Trophoblast cell (in vitro differentiated cells and primary cell): ENCODE measurements around the gene G0S2.

Experiments used
- DNase-seq, 2 donors: peaks; one replicate each; pipeline ENCODE4 v3.0.0-alpha.2; 2016
- H2AFZ ChIP-seq: 2 replicates; pipeline ENCODE4 v1.6.1; 2013; ENCODE audit warnings: low read length, moderate library complexity, mild to moderate bottlenecking; ENCODE audit not compliant: insufficient read depth, poor library complexity
- H2AK5ac ChIP-seq: 2 replicates; pipeline ENCODE4 v1.6.1; 2013; ENCODE audit warnings: mild to moderate bottlenecking, low read length
- H2BK120ac ChIP-seq: 2 replicates; pipeline ENCODE4 v1.6.1; 2013; ENCODE audit warnings: low read length, mild to moderate bottlenecking, moderate library complexity; ENCODE audit not compliant: insufficient read depth, poor library complexity
- H2BK12ac ChIP-seq: 2 replicates; pipeline ENCODE4 v1.6.1; 2013; ENCODE audit warnings: mild to moderate bottlenecking, low read length, moderate library complexity
- H2BK5ac ChIP-seq: 2 replicates; pipeline ENCODE4 v1.6.1; 2013; ENCODE audit warnings: low read length, low read depth, moderate library complexity, mild to moderate bottlenecking; ENCODE audit not compliant: poor library complexity
- H3K14ac ChIP-seq: 2 replicates; pipeline ENCODE4 v1.6.1; 2013; ENCODE audit warnings: mild to moderate bottlenecking, low read length
- H3K18ac ChIP-seq: 2 replicates; pipeline ENCODE4 v1.6.1; 2013; ENCODE audit warnings: mild to moderate bottlenecking, low read length
- H3K23ac ChIP-seq: 2 replicates; pipeline ENCODE4 v1.6.1; 2013; ENCODE audit warnings: low read length
- H3K27ac ChIP-seq: 2 replicates; pipeline ENCODE4 v1.5.1; 2013; ENCODE audit warnings: low read depth, mild to moderate bottlenecking, inconsistent platforms, low read length, moderate library complexity
- H3K27me3 ChIP-seq: 2 replicates; pipeline ENCODE4 v1.6.1; 2013; ENCODE audit warnings: inconsistent platforms, mild to moderate bottlenecking, low read length, moderate library complexity; ENCODE audit not compliant: insufficient read depth
- H3K36me3 ChIP-seq, 2 experiments: 1 replicate in 1 of 2; 2 replicates in 1 of 2; pipeline ENCODE4 v1.6.1; 2013; ENCODE audit warnings: low read length in 2 of 2, mild to moderate bottlenecking in 2 of 2, moderate library complexity in 1 of 2; ENCODE audit not compliant: insufficient read depth in 2 of 2, control insufficient read depth in 1 of 2
- H3K4ac ChIP-seq: 2 replicates; pipeline ENCODE4 v1.6.1; 2013; ENCODE audit warnings: low read depth, mild to moderate bottlenecking, low read length, moderate library complexity
- H3K4me1 ChIP-seq, 2 experiments: 1 replicate in 1 of 2; 2 replicates in 1 of 2; pipeline ENCODE4 v1.6.1; 2013; ENCODE audit warnings: low read length in 2 of 2, mild to moderate bottlenecking in 2 of 2, moderate library complexity in 1 of 2; ENCODE audit not compliant: insufficient read depth in 2 of 2, control insufficient read depth in 1 of 2
- H3K4me2 ChIP-seq: 2 replicates; pipeline ENCODE4 v1.6.1; 2013; ENCODE audit warnings: inconsistent platforms, mild to moderate bottlenecking, low read length, moderate library complexity
- H3K4me3 ChIP-seq: 2 replicates; pipeline ENCODE4 v1.5.1; 2013; ENCODE audit warnings: mild to moderate bottlenecking, low read depth, low read length, inconsistent platforms
- H3K79me1 ChIP-seq: one replicate; pipeline ENCODE4 v1.6.1; 2013; ENCODE audit warnings: low read length
- H3K79me2 ChIP-seq: 2 replicates; pipeline ENCODE4 v1.6.1; 2013; ENCODE audit warnings: low read length, mild to moderate bottlenecking; ENCODE audit not compliant: control insufficient read depth, insufficient read depth, poor library complexity
- H3K9ac ChIP-seq: 2 replicates; pipeline ENCODE4 v1.6.1; 2013; ENCODE audit warnings: mild to moderate bottlenecking, low read length
- H3K9me3 ChIP-seq: 2 replicates; pipeline ENCODE4 v1.6.1; 2013; ENCODE audit warnings: low read depth, mild to moderate bottlenecking, control low read depth, inconsistent platforms, low read length; ENCODE audit not compliant: insufficient read depth
- H4K12ac ChIP-seq: 2 replicates; pipeline ENCODE4 v1.6.1; 2013; ENCODE audit warnings: low read depth, mild to moderate bottlenecking, low read length, moderate library complexity
- H4K8ac ChIP-seq: 2 replicates; pipeline ENCODE4 v1.6.1; 2013; ENCODE audit warnings: low read depth, mild to moderate bottlenecking, low read length, moderate library complexity
- H4K91ac ChIP-seq: one replicate; pipeline ENCODE4 v1.6.1; 2013; ENCODE audit warnings: low read depth, mild to moderate bottlenecking, low read length, moderate library complexity
- WGBS: extraction: QIAGEN DNeasy Blood & Tissue Kit; methylation state at CpG from one replicate; pipeline ENCODE4 v1.1.7; 2013; ENCODE audit warnings: missing lambda C conversion rate; ENCODE audit not compliant: insufficient read length, insufficient coverage; ENCODE audit errors: extremely low coverage; 5-methylcytosine and 5-hydroxymethylcytosine counted together

G0S2 gene

DNA sequence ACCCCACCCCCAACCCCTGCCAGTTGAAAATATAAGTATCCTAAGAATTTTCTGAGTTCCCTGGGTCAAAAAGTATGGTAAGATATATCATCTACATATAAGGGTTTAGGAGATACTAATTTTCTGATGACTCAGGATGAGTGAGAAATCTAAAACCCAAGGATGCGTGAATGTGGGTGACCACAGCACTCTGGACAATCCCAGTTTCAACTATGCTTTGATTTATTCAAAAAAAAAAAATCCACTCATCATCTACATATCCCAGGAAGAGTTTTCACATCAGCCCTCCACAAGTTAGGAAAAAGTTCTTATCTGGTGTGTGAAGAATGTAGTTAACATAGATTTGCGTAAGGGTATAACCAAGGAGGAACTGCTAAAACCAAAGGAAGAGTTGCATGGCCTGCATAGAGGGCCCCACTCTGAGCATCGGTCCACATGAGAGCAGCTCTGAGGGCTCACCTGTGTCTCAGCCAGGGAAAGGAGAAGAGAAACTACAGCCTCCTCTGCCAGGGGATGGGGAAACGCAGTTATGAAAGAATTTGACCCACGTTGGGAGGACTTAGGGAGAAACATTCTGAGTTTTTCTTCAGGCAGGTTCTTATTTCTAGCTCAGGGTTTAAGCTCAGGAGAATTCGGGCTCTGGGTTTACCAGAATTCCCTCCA is 41.7 kb upstream of the G0S2 start:
- Histone ChIP-seq H3K79me2 (no peaks in the 10 kb centered on the region), H3K27me3 (no peaks in the 10 kb centered on the region), H3K36me3 (no peaks in the 10 kb centered on the region), H4K91ac (no peak overlapping the region), H3K9ac (no peak overlapping the region), H3K23ac (no peak overlapping the region), H3K18ac (no peak overlapping the region), H3K79me1 (no peaks in the 10 kb centered on the region), H2AK5ac (no peak overlapping the region), H3K4ac (no peak overlapping the region), H4K12ac (no peak overlapping the region), H2BK5ac (no peak overlapping the region), H4K8ac (no peak overlapping the region), H3K14ac (no peak overlapping the region), H2BK120ac (no peak overlapping the region), H3K4me2 (no peak overlapping the region), H3K27ac (no peak overlapping the region), H3K4me1 (no peaks in the 10 kb centered on the region), H3K9me3 (no peaks in the 10 kb centered on the region), H2BK12ac (no peak overlapping the region), H3K4me3 (no peak overlapping the region), H2AFZ (no peak overlapping the region)
- no CpG with 5 or more reads among the region's 6 CpGs for WGBS
- DNase-seq = no peak

DNA sequence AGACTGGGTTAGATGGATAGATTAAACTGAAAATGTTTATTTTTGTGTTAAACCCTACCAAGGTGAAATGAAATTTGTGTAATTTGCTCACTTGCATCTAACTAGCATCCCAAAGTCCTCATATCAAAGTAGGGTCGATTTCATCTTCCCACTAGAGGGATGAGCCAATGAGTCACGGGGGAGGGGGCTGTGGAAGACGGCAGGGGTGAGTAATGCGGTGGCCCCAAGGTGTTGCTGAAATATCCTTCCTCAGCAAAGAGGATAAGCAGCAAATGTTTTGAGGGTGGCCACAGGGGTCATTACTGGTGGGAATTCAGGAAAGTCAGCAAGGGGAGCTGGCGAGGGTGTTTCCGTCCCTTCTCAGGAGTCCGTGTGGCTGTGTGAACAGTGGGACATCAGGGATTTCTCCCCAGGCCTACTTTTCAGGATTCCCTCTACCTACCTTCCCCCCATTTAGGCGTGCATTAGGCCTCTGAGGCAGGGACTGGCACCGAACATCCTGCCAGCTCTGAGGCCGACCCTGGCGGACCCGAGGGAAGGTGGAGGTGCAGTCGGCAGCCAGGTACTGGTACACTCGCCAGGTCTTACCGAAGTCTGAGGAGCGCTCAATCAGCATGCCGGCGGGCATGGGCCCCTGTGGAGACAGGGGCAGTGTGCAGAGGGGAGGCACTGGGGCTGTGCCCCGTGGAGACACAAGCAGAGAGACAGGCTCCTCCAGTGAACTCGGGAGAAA is 41.0 kb upstream of the G0S2 start:
- no peak overlapping the region for H4K12ac ChIP-seq
- H3K4ac ChIP-seq = no peak overlapping the region
- H2BK120ac ChIP-seq = no peak overlapping the region
- H3K9ac ChIP-seq = no peak overlapping the region
- no peak overlapping the region for H2AFZ ChIP-seq
- no peak overlapping the region for H3K4me3 ChIP-seq
- no peak overlapping the region for H4K91ac ChIP-seq
- H3K4me2 ChIP-seq = no peak overlapping the region
- H3K27ac ChIP-seq = no peak overlapping the region
- DNase-seq = no peak
- H3K18ac ChIP-seq = no peak overlapping the region
- no peaks in the 10 kb centered on the region for H3K79me1 ChIP-seq
- no CpG with 5 or more reads among the region's 20 CpGs for WGBS
- no peak overlapping the region for H3K14ac ChIP-seq
- no peak overlapping the region for H3K23ac ChIP-seq
- H3K36me3 ChIP-seq = no peaks in the 10 kb centered on the region
- no peaks in the 10 kb centered on the region for H3K79me2 ChIP-seq
- H3K27me3 ChIP-seq = no peaks in the 10 kb centered on the region
- no peak overlapping the region for H2BK12ac ChIP-seq
- no peak overlapping the region for H4K8ac ChIP-seq
- no peak overlapping the region for H2AK5ac ChIP-seq
- H2BK5ac ChIP-seq = no peak overlapping the region
- H3K4me1 ChIP-seq = no peaks in the 10 kb centered on the region
- H3K9me3 ChIP-seq = no peaks in the 10 kb centered on the region

DNA sequence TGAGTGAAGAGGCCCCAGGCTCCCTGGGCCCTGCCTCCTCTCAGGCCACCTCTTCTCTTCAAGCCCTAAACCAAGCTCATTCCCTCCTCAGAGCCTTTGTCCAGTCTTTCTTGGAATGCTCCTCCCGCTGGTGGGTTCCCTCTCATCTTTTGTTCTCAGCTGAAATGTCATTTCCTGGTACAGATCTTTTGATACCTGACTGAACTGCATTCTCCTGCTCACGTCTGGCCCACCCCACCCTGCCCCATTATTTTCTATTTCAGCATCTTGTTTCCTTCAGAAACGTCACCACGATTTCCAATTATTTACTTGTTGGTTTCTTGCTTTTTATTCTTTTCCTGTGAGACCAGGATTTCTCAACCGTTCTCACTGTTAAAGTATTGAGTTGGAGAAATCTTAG is 39.4 kb upstream of the G0S2 start:
- WGBS = no CpG with 5 or more reads among the region's 5 CpGs

DNA sequence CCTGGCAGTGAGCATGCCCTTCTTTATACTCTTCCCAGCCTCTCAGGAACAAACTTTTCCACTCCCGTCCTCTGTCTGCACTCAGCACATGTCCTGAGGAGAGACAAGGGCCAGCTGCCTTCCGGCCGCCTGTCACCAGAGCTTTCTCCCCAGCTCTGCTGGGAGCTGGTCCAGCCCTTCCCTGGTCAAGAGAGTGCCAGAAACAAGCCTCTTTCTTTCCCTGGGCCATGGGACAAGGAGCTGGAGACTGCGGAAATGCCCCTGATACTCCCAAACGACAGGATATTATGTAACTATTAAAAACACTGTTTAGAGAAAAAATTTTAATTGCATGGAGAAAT is 33.4 kb upstream of the G0S2 start:
- H3K4me1 ChIP-seq = peaks cover 4 to 15% of the 10 kb centered on the region in 2 experiments
- no peak overlapping the region for H3K14ac ChIP-seq
- no peaks in the 10 kb centered on the region for H3K79me2 ChIP-seq
- H3K79me1 ChIP-seq = no peaks in the 10 kb centered on the region
- no peak overlapping the region for H3K18ac ChIP-seq
- H2BK5ac ChIP-seq = no peak overlapping the region
- no peak overlapping the region for H3K27ac ChIP-seq
- H2AFZ ChIP-seq = no peak overlapping the region
- H2BK12ac ChIP-seq = no peak overlapping the region
- H2AK5ac ChIP-seq = no peak overlapping the region
- no CpG with 5 or more reads among the region's 5 CpGs for WGBS
- no peak for DNase-seq
- H4K91ac ChIP-seq = no peak overlapping the region
- peaks cover 2% of the 10 kb centered on the region for H3K9me3 ChIP-seq
- no peak overlapping the region for H3K4ac ChIP-seq
- no peak overlapping the region for H3K4me2 ChIP-seq
- no peak overlapping the region for H3K9ac ChIP-seq
- H4K12ac ChIP-seq = no peak overlapping the region
- no peak overlapping the region for H2BK120ac ChIP-seq
- H3K4me3 ChIP-seq = no peak overlapping the region
- H4K8ac ChIP-seq = no peak overlapping the region
- no peaks in the 10 kb centered on the region for H3K27me3 ChIP-seq
- H3K23ac ChIP-seq = no peak overlapping the region
- no peaks in the 10 kb centered on the region for H3K36me3 ChIP-seq

More for the DNA sequence above, 39.4 kb upstream of the G0S2 start:
- Histone ChIP-seq H4K12ac (no peak overlapping the region), H3K27me3 (no peaks in the 10 kb centered on the region), H3K4me3 (no peak overlapping the region), H3K27ac (no peak overlapping the region), H2BK5ac (no peak overlapping the region), H3K18ac (no peak overlapping the region), H3K9me3 (no peaks in the 10 kb centered on the region), H2AFZ (no peak overlapping the region), H3K79me2 (no peaks in the 10 kb centered on the region), H3K36me3 (no peaks in the 10 kb centered on the region), H3K4me2 (no peak overlapping the region), H3K79me1 (no peaks in the 10 kb centered on the region), H3K9ac (no peak overlapping the region), H3K14ac (no peak overlapping the region), H4K91ac (no peak overlapping the region), H3K23ac (no peak overlapping the region), H2BK120ac (no peak overlapping the region), H3K4me1 (no peaks in the 10 kb centered on the region), H3K4ac (no peak overlapping the region), H2BK12ac (no peak overlapping the region), H2AK5ac (no peak overlapping the region), H4K8ac (no peak overlapping the region)
- DNase-seq = no peak
